Uterus (tissue), 4 donors: ENCODE data around the gene TANGO6. TPM values are rescaled to one million over a fixed set of nuclear protein-coding genes. Genes with fewer than 3 reads are reported as not detected.

ENCODE experiments used
- DNase-seq, 2 donors: peaks; one replicate each; pipeline ENCODE4 v3.0.0-alpha.2; 2019 to 2020
- H3K27ac ChIP-seq, 2 donors: fragments of 200-600 bp; sonication (generic); 1 replicate in 1 of 2; 2 replicates in 1 of 2; pipeline ENCODE4 v1.5.1; 2016 to 2018
- H3K27me3 ChIP-seq, 2 donors: fragments of 200-600 bp; sonication (generic); one replicate each; pipeline ENCODE4 v1.5.1; 2018 to 2019; ENCODE audit warnings: control low read depth in 1 of 2
- H3K36me3 ChIP-seq, 2 donors: fragments of 200-600 bp; sonication (generic); one replicate each; pipeline ENCODE4 v1.5.1; 2019; ENCODE audit warnings: control low read depth in 1 of 2
- H3K4me1 ChIP-seq, 2 donors: fragments of 200-600 bp; sonication (generic); one replicate each; pipeline ENCODE4 v1.5.1; 2018 to 2019; ENCODE audit warnings: control low read depth in 1 of 2
- H3K4me3 ChIP-seq, 2 donors: fragments of 200-600 bp; sonication (generic); 1 replicate in 1 of 2; 2 replicates in 1 of 2; pipeline ENCODE4 v1.5.1; 2018 to 2019; ENCODE audit warnings: mild to moderate bottlenecking in 1 of 2
- H3K9me3 ChIP-seq, 2 donors: fragments of 200-600 bp; sonication (generic); one replicate each; pipeline ENCODE4 v1.5.1; 2019; ENCODE audit warnings: control low read depth in 1 of 2
- CTCF ChIP-seq, 4 experiments: fragments of 200-600 bp in 2 of 4; fragments of 450-650 bp in 2 of 4; sonication (generic) in 2 of 4; IDR thresholded peaks; one replicate each; pipeline ENCODE4 v1.5.1; 2016 to 2019; ENCODE audit warnings: antibody characterized with exemption in 4 of 4, mild to moderate bottlenecking in 2 of 4, moderate library complexity in 1 of 4
- POLR2A ChIP-seq, 2 donors: fragments of 450-650 bp; IDR thresholded peaks; one replicate each; pipeline ENCODE4 v1.6.1; 2016; ENCODE audit warnings: antibody characterized with exemption in 2 of 2, mild to moderate bottlenecking in 1 of 2, moderate library complexity in 1 of 2
- intact Hi-C: fragments of 100-400 bp; cut with DNase I; formaldehyde crosslinking; loops from one replicate; pipeline ENCODE4 v1.15.1; 2023; ENCODE audit warnings: low total_unique reads
- small RNA-seq: library from RNA; depleted of rRNA; stranded (forward); fragments of <200 nt; gene quantifications from one replicate; pipeline ENCODE3, GENCODE V24; 2016
- total RNA-seq, 4 donors: library from RNA; depleted of rRNA in 3 of 4; stranded (reverse); fragments of >200 nt in 3 of 4; gene quantifications; one replicate each; pipeline versions ENCODE4 v1.1.0 to v1.2.4, GENCODE V29; 2014 to 2023
- donor health status: DM: yes; HTN: yes; CAD: no.

The TANGO6 gene
- total RNA-seq, 4 donors from 2014 or later = 21.5 to 44.9 (median 37.5) TPM

GRCh38 chr16:69132424-69133252 is 289.3 kb downstream of the TANGO6 start, which contains the start of the genes CHTF8 and UTP4:
Gene CHTF8, minus strand, starts transcription at chr16:69132588. Its CDS starts 11,130 bp downstream, at chr16:69121458.
Gene UTP4, plus strand, starts transcription at chr16:69132649. Its CDS starts 811 bp downstream, at chr16:69133460.
- peak; percentile 78 to 84 for DNase-seq
- Histone ChIP-seq H3K36me3 (no peaks in the 10 kb centered on the region), H3K27me3 (no peaks in the 10 kb centered on the region), H3K4me3 (peak within 1 kb of the TSS; percentile 82 to 98), H3K27ac (peak within 1 kb of the TSS; percentile 81 to 92), H3K9me3 (no peaks in the 10 kb centered on the region), H3K4me1 (peaks cover 0 to 12% of the 10 kb centered on the region in 2 donors)
- peak in 2 of 4 experiments; percentile 22 to 32 for TF ChIP-seq CTCF (IDR thresholded peaks at IDR 0.05)
- TF ChIP-seq POLR2A (IDR thresholded peaks at IDR 0.05) = peak; percentile 95 to 98
- intact Hi-C loops = no loop called here

GRCh38 chr16:69133373-69133954 is 290.1 kb downstream of the TANGO6 start:
- Histone ChIP-seq H3K9me3 (no peaks in the 10 kb centered on the region), H3K27me3 (no peaks in the 10 kb centered on the region), H3K36me3 (no peaks in the 10 kb centered on the region), H3K4me1 (peaks cover 0 to 12% of the 10 kb centered on the region in 2 donors), H3K4me3 (peak overlapping the region; percentile 82 to 98), H3K27ac (peak overlapping the region in 1 of 2 donors; percentile 92)
- DNase-seq = no peak
- TF ChIP-seq CTCF (IDR thresholded peaks at IDR 0.05) (no peak), POLR2A (IDR thresholded peaks at IDR 0.05) (no peak)
- intact Hi-C loops = no loop called here

Small RNA genes within 50 kb of the gene (small RNA-seq; reads per million reads assigned to genes)
- gene RF00019 (not detected), gene RF00066 (not detected), gene RNU6-898P (not detected)

Other genes with a start within 250 kb of the TANGO6 start
- 10 to 100 TPM in 2 of 4 donors, 1 to 10 TPM in 2; 5.1 to 55.3 (median 18.9) TPM for gene CDH3, start 198.2 kb upstream of the TANGO6 start, total RNA-seq
- 10 to 100 TPM in 1 of 4 donors, 1 to 10 TPM in 2, under 1 TPM in 1; 0.26 to 30.0 (median 2.6) TPM for gene CDH1, start 106.2 kb upstream of the TANGO6 start, total RNA-seq